Inflammatory macrophage treated with lipopolysaccharide for 1 hour (primary cell): ENCODE results near the gene ZDHHC16.

ENCODE experiments used
- DNase-seq, 2 donors: peaks; one replicate each; pipeline ENCODE4 v3.0.0-alpha.2; 2020 to 2022

The ZDHHC16 gene

GRCh38 chr10:97481071-97481470 is 35.1 kb downstream of the ZDHHC16 start:
- DNase-seq: no peak

- peak; percentile 21 to 47 for DNase-seq
These were observed 36.4 kb downstream of the ZDHHC16 start for GRCh38 chr10:97482381-97482780.

GRCh38 chr10:97483506-97483905 is 37.5 kb downstream of the ZDHHC16 start:
- DNase-seq: peak in 1 of 2 donors; percentile 74

- no peak for DNase-seq
These were observed 37.9 kb downstream of the ZDHHC16 start for GRCh38 chr10:97483921-97484320.

GRCh38 chr10:97485647-97486281 is 39.8 kb downstream of the ZDHHC16 start:
- DNase-seq: no peak

GRCh38 chr10:97490592-97490991 is 44.6 kb downstream of the ZDHHC16 start:
- DNase-seq: peak in 1 of 2 donors; percentile 17

- DNase-seq: peak; percentile 40 to 69
These were observed 48.2 kb downstream of the ZDHHC16 start for GRCh38 chr10:97494151-97494550.

- DNase-seq: no peak
These were observed 49.0 kb downstream of the ZDHHC16 start for GRCh38 chr10:97494863-97495506.

- peak; percentile 77 to 78 for DNase-seq
These were observed 51.6 kb downstream of the ZDHHC16 start for GRCh38 chr10:97497572-97498075.

- DNase-seq: peak; percentile 96 to 98
These were observed 52.3 kb downstream of the ZDHHC16 start, which contains the start of gene MMS19 for GRCh38 chr10:97498076-97498840. MMS19 (minus strand) TSS chr10:97498422; CDS start chr10:97498384, 38 bp downstream.

GRCh38 chr10:97498841-97499560 is 53.0 kb downstream of the ZDHHC16 start, which contains the start of gene UBTD1:
UBTD1 (plus strand) TSS chr10:97498924; CDS start chr10:97499204, 280 bp downstream.
- peak in 1 of 2 donors; percentile 13 for DNase-seq

GRCh38 chr10:97499561-97500296 is 53.8 kb downstream of the ZDHHC16 start:
- peak; percentile 56 to 61 for DNase-seq

GRCh38 chr10:97500297-97500575 is 54.3 kb downstream of the ZDHHC16 start:
- no peak for DNase-seq

GRCh38 chr10:97502916-97503315 is 56.9 kb downstream of the ZDHHC16 start:
- no peak for DNase-seq

- peak; percentile 35 to 64 for DNase-seq
These were observed 57.4 kb downstream of the ZDHHC16 start for GRCh38 chr10:97503406-97503805.

- DNase-seq: peak in 1 of 2 donors; percentile 43
These were observed 59.2 kb downstream of the ZDHHC16 start for GRCh38 chr10:97505152-97505551.

- DNase-seq: peak in 1 of 2 donors; percentile 47
These were observed 60.4 kb downstream of the ZDHHC16 start for GRCh38 chr10:97506199-97506991.
